Measurements from ENCODE around the gene TMEM233. TPM values are rescaled to one million over a fixed set of nuclear protein-coding genes. Genes with fewer than 3 reads are reported as not detected.

Gene TMEM233
- total and polyA plus RNA-seq, 9 of the 15 experiments (the other 6 are each of a cell fraction or from before 2014, with no cell fraction given): 0.04 to 0.17 (median 0.07) TPM; not detected in 2

- DNase-seq (ENCODE audit: extremely low read depth in 1 of 4, low spot score in 3 of 4): no peak
- Histone ChIP-seq H3K9me1 (ENCODE audit: control insufficient read depth, insufficient read depth, low read length) (no peaks in the 10 kb centered on the region), H3K9me3 (replicated peaks; ENCODE audit: control insufficient read depth, insufficient read depth, low read depth, low read length) (no peaks in the 10 kb centered on the region), H3K4me2 (ENCODE audit: insufficient read depth, low read length) (no peak overlapping the region), H2AFZ (ENCODE audit: low read depth, low read length) (no peak overlapping the region), H3K36me3 (ENCODE audit: control insufficient read depth, insufficient read depth, low read length) (no peaks in the 10 kb centered on the region), H3K79me2 (ENCODE audit: control insufficient read depth, insufficient read depth, low read length) (no peaks in the 10 kb centered on the region), H3K9ac (ENCODE audit: insufficient read depth in 1 of 2, low read depth in 2 of 2, low read length in 2 of 2) (no peak overlapping the region), H3K4me1 (replicated peaks in 1 of 2; ENCODE audit: control insufficient read depth in 2 of 2, insufficient read depth in 2 of 2, low read length in 2 of 2) (no peaks in the 10 kb centered on the region), H3K27me3 (ENCODE audit: control insufficient read depth in 2 of 2, insufficient read depth in 2 of 2, low read length in 2 of 2) (no peaks in the 10 kb centered on the region; a peak in 2 of 5 replicates), H4K20me1 (replicated peaks; ENCODE audit: control insufficient read depth, insufficient read depth, low read length) (no peaks in the 10 kb centered on the region), H3K4me3 (no peak overlapping the region), H3K27ac (ENCODE audit: extremely low read depth, low read depth, low read length) (no peak overlapping the region)
- BruUV-seq (replicated peaks): no TSS peak
- no peak for ATAC-seq
- ChIA-PET CTCF (ENCODE audit: low intra/inter-chr PET ratio) (no interaction called here), POLR2A (no interaction called here)
- FAIRE-seq: no peak
- intact Hi-C loops (cut with micrococcal nuclease) (no loop called here), in situ Hi-C loops (cut with MboI) (no loop called here)
- WGBS (ENCODE audit: insufficient coverage, low coverage, missing lambda C conversion rate): 5% methylated on average over 2 of the region's 2 CpGs
- no peak for TF ChIP-seq TFAM (CRISPR knock-in tag; conservative IDR thresholded peaks at IDR 0.05)
- TF ChIP-seq NFYB (IDR thresholded peaks at IDR 0.05; ENCODE audit: extremely low read depth, insufficient read length): no peak
- no peak for TF ChIP-seq E2F1 (CRISPR knock-in tag; IDR thresholded peaks at IDR 0.05)
- TF ChIP-seq NKRF (IDR thresholded peaks at IDR 0.05; ENCODE audit: borderline replicate concordance): no peak
- no peak for TF ChIP-seq HINFP (tag; conservative IDR thresholded peaks at IDR 0.05; ENCODE audit: low read depth)
- TF ChIP-seq RFX1 (IDR thresholded peaks at IDR 0.05): no peak
- no peak for TF ChIP-seq CREB1 (IDR thresholded peaks at IDR 0.05)
- no peak for TF ChIP-seq CREB1 (CRISPR knock-in tag; IDR thresholded peaks at IDR 0.05)
- no peak for TF ChIP-seq STAT5B (CRISPR knock-in tag; IDR thresholded peaks at IDR 0.05)
- no peak for TF ChIP-seq TAL1 (IDR thresholded peaks at IDR 0.05)
- no peak for TF ChIP-seq XRCC3 (IDR thresholded peaks at IDR 0.05)
- TF ChIP-seq HCFC1 (IDR thresholded peaks at IDR 0.05; ENCODE audit: low read depth, low read length): no peak
- no peak for TF ChIP-seq ATF4 (CRISPR knock-in tag; IDR thresholded peaks at IDR 0.05)
- TF ChIP-seq ELF2 (CRISPR knock-in tag; IDR thresholded peaks at IDR 0.05): no peak
- TF ChIP-seq PATZ1 (CRISPR knock-in tag; IDR thresholded peaks at IDR 0.05; ENCODE audit: borderline replicate concordance): no peak
- no peak for TF ChIP-seq BRF1 (IDR thresholded peaks at IDR 0.05; ENCODE audit: borderline replicate concordance, extremely low read depth, insufficient read length)
- TF ChIP-seq ZNF780A (CRISPR knock-in tag; IDR thresholded peaks at IDR 0.05): no peak
These were observed 15.5 kb upstream of the TMEM233 start for GRCh38 chr12:119578112-119578511.

Measured in K562 (cell line).